ENCODE measurements around the gene ARHGAP26.

- TF ChIP-seq CTCF (IDR thresholded peaks at IDR 0.05) (no peak), POLR2A (IDR thresholded peaks at IDR 0.05) (no peak), POLR2AphosphoS5 (IDR thresholded peaks at IDR 0.05) (no peak)
These were observed 461.2 kb downstream of the ARHGAP26 start for GRCh38 chr5:143231416-143231815.

Measured in sigmoid colon (tissue), 4 donors.